Lower leg skin (tissue), 3 donors: Measurements from ENCODE around the gene ANXA6.

Experiments used
- CTCF ChIP-seq, 3 donors: fragments of 450-650 bp; IDR thresholded peaks; one replicate each; pipeline ENCODE4 v1.5.1; 2016; ENCODE audit warnings: antibody characterized with exemption in 3 of 3, mild to moderate bottlenecking in 3 of 3, moderate library complexity in 2 of 3
- POLR2A ChIP-seq, 2 donors: fragments of 450-650 bp; IDR thresholded peaks; one replicate each; pipeline ENCODE4 v1.6.1; 2016 to 2017; ENCODE audit warnings: antibody characterized with exemption in 2 of 2, mild to moderate bottlenecking in 1 of 2, moderate library complexity in 1 of 2

- no peak for TF ChIP-seq CTCF (IDR thresholded peaks at IDR 0.05)
- TF ChIP-seq POLR2A (IDR thresholded peaks at IDR 0.05), result no peak
These were observed 12.7 kb downstream of the ANXA6 start for GRCh38 chr5:151144922-151145321.
